Panc1 (cell line): ENCODE data around the gene ARTN. TPM values are rescaled to one million over a fixed set of nuclear protein-coding genes. Genes with fewer than 3 reads are reported as not detected.

Experiments used
- ATAC-seq: fragments of 200-7000 bp; cut with Tn5 transposase; 2 replicates; pipeline ENCODE4 v1.9.1; 2020; ENCODE audit warnings: mild to moderate bottlenecking, moderate library complexity
- BruUV-seq: library from RNA; stranded (reverse); fragments of 400-500 nt; replicated peaks from 2 replicates; lab custom pipeline; 2021; lab: Mats Ljungman, UMichigan
- CTCF ChIA-PET: fragments of 300-600 bp; sonication (Branson Sonifier 250); formaldehyde crosslinking; loops from one replicate; lab custom pipeline; 2022; ENCODE audit warnings: antibody characterized with exemption; lab: Charles Lee
- POLR2A ChIA-PET: fragments of 300-600 bp; sonication (Branson Sonifier 250); formaldehyde crosslinking; loops from one replicate; lab custom pipeline; 2022; ENCODE audit warnings: antibody characterized with exemption; lab: Charles Lee
- DNase-seq: peaks from one replicate; pipeline ENCODE4 v3.0.0-alpha.2; 2010; ENCODE audit warnings: low read depth, low spot score
- H3K27ac ChIP-seq: 2 replicates; pipeline ENCODE4 v1.5.1; 2011; ENCODE audit warnings: mild to moderate bottlenecking, low read length, inconsistent platforms
- H3K27me3 ChIP-seq: fragments of 200-500 bp; sonication (Bioruptor generic); 2 replicates; pipeline ENCODE4 v1.6.0; 2014; ENCODE audit warnings: low read length, inconsistent platforms; ENCODE audit not compliant: control insufficient read depth, insufficient read depth
- H3K36me3 ChIP-seq: fragments of 200-500 bp; sonication (Bioruptor generic); 2 replicates; pipeline ENCODE4 v1.5.1; 2014; ENCODE audit warnings: inconsistent platforms, mild to moderate bottlenecking, low read length, moderate library complexity; ENCODE audit not compliant: control insufficient read depth, insufficient read depth
- H3K4me1 ChIP-seq: 2 replicates; pipeline ENCODE4 v1.5.1; 2011; ENCODE audit warnings: inconsistent platforms, mild to moderate bottlenecking, low read length, moderate library complexity; ENCODE audit not compliant: control insufficient read depth, insufficient read depth
- H3K4me3 ChIP-seq, 2 experiments: 2 replicates each; pipeline ENCODE4 v1.5.1; 2011 to 2012; ENCODE audit warnings: low read depth in 2 of 2, low read length in 2 of 2, mild to moderate bottlenecking in 2 of 2, inconsistent platforms in 1 of 2, moderate library complexity in 1 of 2
- H3K9me3 ChIP-seq: fragments of 200-500 bp; sonication (Bioruptor generic); 2 replicates; pipeline ENCODE4 v1.5.1; 2014; ENCODE audit warnings: low read depth, mild to moderate bottlenecking, inconsistent platforms, low read length, moderate library complexity; ENCODE audit not compliant: control insufficient read depth, insufficient read depth
- POLR2AphosphoS5 ChIP-seq: IDR thresholded peaks from 2 replicates; pipeline ENCODE4 v1.6.1; 2012; ENCODE audit warnings: mild to moderate bottlenecking, low read depth, low read length, moderate library complexity
- REST ChIP-seq, 2 experiments: IDR thresholded peaks; 2 replicates each; pipeline ENCODE4 v1.6.1; 2011 to 2012; ENCODE audit warnings: low read depth in 2 of 2, control low read depth in 1 of 2, low read length in 1 of 2, mild to moderate bottlenecking in 1 of 2, moderate library complexity in 1 of 2; ENCODE audit not compliant: insufficient read depth in 1 of 2
- SIN3A ChIP-seq: IDR thresholded peaks from 2 replicates; pipeline ENCODE4 v1.6.1; 2012; ENCODE audit warnings: low read depth, mild to moderate bottlenecking, low read length, moderate library complexity, borderline replicate concordance; ENCODE audit not compliant: insufficient read depth
- TCF7L2 ChIP-seq: IDR thresholded peaks from 2 replicates; pipeline ENCODE4 v1.6.1; 2011; ENCODE audit warnings: mild to moderate bottlenecking, low read depth, low read length, inconsistent platforms
- in situ Hi-C: cut with HindIII; loops from 2 replicates; pipeline ENCODE4 v1.10.0; 2016; ENCODE audit warnings: low sequenced_read_pairs, low pct_unique_long_range_greater_than_20kb
- intact Hi-C: fragments of 100-400 bp; cut with micrococcal nuclease; formaldehyde crosslinking; loops from one replicate; pipeline ENCODE4 v1.10.0; 2022; ENCODE audit not compliant: unreplicated experiment
- total RNA-seq: library from RNA; stranded (reverse); gene quantifications from one replicate; pipeline ENCODE4 v1.2.1, GENCODE V29; 2021; ENCODE audit not compliant: unreplicated experiment
- TF ChIP-seq, protein P1 (sequence below): fragments of 450-650 bp; IDR thresholded peaks from 2 replicates; pipeline ENCODE4 v1.5.1; 2017; ENCODE audit warnings: mild to moderate bottlenecking

ARTN gene
- total RNA-seq, 1 experiment from 2014 or later: 0.49 TPM

DNA sequence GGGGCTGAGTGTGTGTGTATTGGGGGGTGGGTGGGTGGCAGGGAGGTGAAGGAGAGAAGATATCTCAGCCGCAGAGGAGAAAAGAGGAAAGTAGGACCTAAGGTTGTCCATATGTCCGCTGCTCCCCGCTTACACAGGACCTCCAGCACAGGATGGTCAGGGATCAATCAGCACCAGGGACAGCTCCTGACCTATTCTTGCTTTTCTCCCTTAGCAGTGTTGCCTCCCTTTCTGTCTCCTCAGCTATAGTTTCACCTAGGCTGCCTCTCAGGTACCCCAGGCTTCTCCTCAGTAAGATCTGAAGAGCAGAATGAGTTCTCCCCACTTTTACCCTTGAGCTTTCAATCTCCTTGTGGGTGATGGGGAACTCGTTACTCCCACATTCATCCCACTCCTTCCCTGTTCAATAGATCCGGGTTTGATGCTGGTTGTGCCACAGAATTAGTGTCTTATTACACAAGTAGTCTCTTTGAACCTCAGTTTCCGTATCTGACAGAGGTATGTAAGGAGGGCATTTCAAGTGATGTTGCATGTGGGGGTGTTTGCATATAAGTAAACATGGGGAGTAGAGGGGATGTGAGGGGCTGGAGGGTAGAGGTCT is 34.8 kb downstream of the ARTN start:
- TF ChIP-seq, protein P1, sequence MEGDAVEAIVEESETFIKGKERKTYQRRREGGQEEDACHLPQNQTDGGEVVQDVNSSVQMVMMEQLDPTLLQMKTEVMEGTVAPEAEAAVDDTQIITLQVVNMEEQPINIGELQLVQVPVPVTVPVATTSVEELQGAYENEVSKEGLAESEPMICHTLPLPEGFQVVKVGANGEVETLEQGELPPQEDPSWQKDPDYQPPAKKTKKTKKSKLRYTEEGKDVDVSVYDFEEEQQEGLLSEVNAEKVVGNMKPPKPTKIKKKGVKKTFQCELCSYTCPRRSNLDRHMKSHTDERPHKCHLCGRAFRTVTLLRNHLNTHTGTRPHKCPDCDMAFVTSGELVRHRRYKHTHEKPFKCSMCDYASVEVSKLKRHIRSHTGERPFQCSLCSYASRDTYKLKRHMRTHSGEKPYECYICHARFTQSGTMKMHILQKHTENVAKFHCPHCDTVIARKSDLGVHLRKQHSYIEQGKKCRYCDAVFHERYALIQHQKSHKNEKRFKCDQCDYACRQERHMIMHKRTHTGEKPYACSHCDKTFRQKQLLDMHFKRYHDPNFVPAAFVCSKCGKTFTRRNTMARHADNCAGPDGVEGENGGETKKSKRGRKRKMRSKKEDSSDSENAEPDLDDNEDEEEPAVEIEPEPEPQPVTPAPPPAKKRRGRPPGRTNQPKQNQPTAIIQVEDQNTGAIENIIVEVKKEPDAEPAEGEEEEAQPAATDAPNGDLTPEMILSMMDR: no peak
- TF ChIP-seq POLR2AphosphoS5 (no peak), TCF7L2 (no peak), REST (IDR thresholded peaks at IDR 0.05; ENCODE audit: insufficient read depth in 1 of 2, low read depth in 2 of 2, low read length in 1 of 2) (peak; percentile 95), SIN3A (no peak)
- intact Hi-C loops (no loop called here), in situ Hi-C loops (no loop called here)
- Histone ChIP-seq H3K27ac (no peak overlapping the region), H3K4me3 (no peak overlapping the region), H3K36me3 (peaks cover 9% of the 10 kb centered on the region; the same call in 1 of the 2 replicates), H3K27me3 (no peaks in the 10 kb centered on the region), H3K4me1 (peaks cover 11% of the 10 kb centered on the region), H3K9me3 (no peaks in the 10 kb centered on the region)
- CTCF ChIA-PET: no interaction called here
- POLR2A ChIA-PET: no interaction called here
- no peak for DNase-seq
- no TSS peak for BruUV-seq
- no peak for ATAC-seq

GRCh38 chr1:43969416-43969745 is 35.8 kb downstream of the ARTN start:
- no peak for TF ChIP-seq TCF7L2
- no peak for TF ChIP-seq SIN3A
- no peak for TF ChIP-seq REST (IDR thresholded peaks at IDR 0.05; ENCODE audit: insufficient read depth in 1 of 2, low read depth in 2 of 2, low read length in 1 of 2)
- no peak for TF ChIP-seq POLR2AphosphoS5
- TF ChIP-seq, protein P1: no peak
- H3K4me3 ChIP-seq: peak overlapping the region; percentile 99 to 100
- H3K9me3 ChIP-seq: no peaks in the 10 kb centered on the region
- peaks cover 9% of the 10 kb centered on the region; the same call in 1 of the 2 replicates for H3K36me3 ChIP-seq
- no peaks in the 10 kb centered on the region for H3K27me3 ChIP-seq
- ATAC-seq: peak; percentile 3; the same call in 1 of the 2 replicates
- H3K4me1 ChIP-seq: peaks cover 18% of the 10 kb centered on the region
- intact Hi-C loops: no loop called here
- DNase-seq: no peak
- BruUV-seq: no TSS peak
- in situ Hi-C loops: no loop called here
- CTCF ChIA-PET: interaction anchor here (0.7 kb wide), 1 partner anchor 146 kb away, joined by 4 read pairs; no protein-coding TSS in a partner anchor
- peak overlapping the region; percentile 48; the same call in 1 of the 2 replicates for H3K27ac ChIP-seq
- POLR2A ChIA-PET: no interaction called here
